HepG2 (cell line): ENCODE data around the gene GPER1.

Experiments
- ATM ChIP-seq: fragments of 450-650 bp; IDR thresholded peaks from 2 replicates; pipeline ENCODE4 v1.7.1; 2017; ENCODE audit warnings: mild to moderate bottlenecking, borderline replicate concordance
- EZH2 ChIP-seq: conservative IDR thresholded peaks from 2 replicates; pipeline ENCODE4 v1.6.1; 2012; ENCODE audit warnings: mild to moderate bottlenecking, low read depth, low read length, moderate library complexity
- MAFK ChIP-seq, 2 experiments: IDR thresholded peaks in 1 of 2; conservative IDR thresholded peaks in 1 of 2; 2 replicates each; pipeline ENCODE4 v1.6.1; 2011; ENCODE audit warnings: improper control_type of control experiment in 2 of 2, low read length in 2 of 2
- MAX ChIP-seq: IDR thresholded peaks from 2 replicates; pipeline ENCODE4 v1.6.1; 2012; ENCODE audit warnings: inconsistent platforms
- POLR2AphosphoS5 ChIP-seq: IDR thresholded peaks from 2 replicates; pipeline ENCODE4 v1.6.1; 2012; ENCODE audit warnings: low read depth, low read length

- TF ChIP-seq EZH2 (no peak), ATM (no peak), MAX (peak; percentile 89), POLR2AphosphoS5 (peak; percentile 35), MAFK (conservative IDR thresholded peaks at IDR 0.05 in 1 of 2, IDR thresholded peaks at IDR 0.05 in 1 of 2; ENCODE audit: low read length in 2 of 2) (no peak)
These were observed 5.0 kb downstream of the GPER1 start for GRCh38 chr7:1092806-1093501.
